Activated naive CD8-positive, alpha-beta T cell treated with anti-CD3 and anti-CD28 coated beads, Interleukin-2, amount 50 U/mL, for 24 hours (primary cell): Measurements from ENCODE around the gene LRGUK.
A peak's percentile ranks its signal among the peaks of the same experiment; 100 is the strongest.

Experiments used
- ATAC-seq: fragments of 150-1000 bp; cut with Tn5 transposase; one replicate; pipeline ENCODE4 v1.10.0; 2021
- DNase-seq: peaks from one replicate; pipeline ENCODE4 v3.0.0; 2021
- H3K27ac Mint-ChIP-seq: one replicate; pipeline ENCODE4 v1.8.0; 2021; ENCODE audit warnings: mild to moderate bottlenecking, mixed read lengths
- H3K27me3 Mint-ChIP-seq: one replicate; pipeline ENCODE4 v1.8.0; 2021; ENCODE audit warnings: mixed read lengths
- H3K36me3 Mint-ChIP-seq: one replicate; pipeline ENCODE4 v1.8.0; 2021; ENCODE audit warnings: low read depth, mixed read lengths
- H3K4me1 Mint-ChIP-seq: one replicate; pipeline ENCODE4 v1.8.0; 2021; ENCODE audit warnings: mixed read lengths
- H3K4me3 Mint-ChIP-seq: one replicate; pipeline ENCODE4 v1.8.0; 2021; ENCODE audit warnings: mild to moderate bottlenecking, moderate library complexity, mixed read lengths
- H3K9me3 Mint-ChIP-seq: one replicate; pipeline ENCODE4 v1.8.0; 2021; ENCODE audit warnings: mixed read lengths

LRGUK gene

DNA sequence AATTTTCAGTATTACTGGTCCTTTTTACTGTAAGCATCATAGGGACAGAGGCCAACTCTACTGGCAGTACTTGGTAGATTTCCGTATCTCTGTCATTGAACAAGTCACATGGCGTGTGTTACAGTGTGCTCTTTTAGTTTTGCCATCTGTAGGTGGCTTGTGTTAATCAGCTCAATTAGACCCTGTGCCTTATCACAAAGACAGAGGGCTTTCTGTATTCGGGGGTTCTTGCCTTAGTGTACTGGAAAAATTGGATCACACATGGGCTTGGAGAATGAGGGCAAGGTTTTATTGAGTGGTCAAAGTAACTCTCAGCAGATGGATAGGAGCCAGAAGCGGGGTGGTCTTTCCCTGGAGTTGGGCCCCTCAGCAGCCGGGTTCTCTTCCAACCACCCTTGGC is 21.3 kb upstream of the LRGUK start:
- no peak overlapping the region for H3K4me3 Mint-ChIP-seq
- ATAC-seq, result no peak
- DNase-seq, result no peak
- no peaks in the 10 kb centered on the region for H3K9me3 Mint-ChIP-seq
- H3K4me1 Mint-ChIP-seq, result no peaks in the 10 kb centered on the region
- H3K27ac Mint-ChIP-seq, result no peak overlapping the region
- H3K36me3 Mint-ChIP-seq, result no peaks in the 10 kb centered on the region
- H3K27me3 Mint-ChIP-seq, result no peaks in the 10 kb centered on the region

DNA sequence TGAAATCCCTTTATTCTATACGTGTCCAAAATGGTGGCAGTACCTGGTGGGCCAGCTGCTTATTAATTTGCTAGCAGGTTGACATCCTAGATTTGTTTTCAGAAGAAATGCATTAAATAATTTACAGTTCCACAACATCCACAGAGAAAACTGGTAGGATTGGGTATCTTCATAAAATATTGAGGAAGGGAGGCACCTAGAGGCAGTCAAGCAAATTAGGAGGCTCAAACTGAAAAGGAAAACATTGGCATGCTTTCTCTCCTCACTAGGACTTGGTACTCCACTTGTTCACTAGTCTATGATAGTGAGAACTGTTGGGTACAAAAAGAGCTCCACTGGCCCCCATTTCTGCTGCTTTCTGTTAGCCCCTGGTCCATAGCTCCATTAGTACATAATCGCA is 18.3 kb upstream of the LRGUK start:
- Mint-ChIP-seq H3K36me3 (no peaks in the 10 kb centered on the region), H3K27ac (no peak overlapping the region), H3K9me3 (no peaks in the 10 kb centered on the region), H3K27me3 (no peaks in the 10 kb centered on the region), H3K4me3 (no peak overlapping the region), H3K4me1 (no peaks in the 10 kb centered on the region)
- ATAC-seq, result no peak
- no peak for DNase-seq

DNA sequence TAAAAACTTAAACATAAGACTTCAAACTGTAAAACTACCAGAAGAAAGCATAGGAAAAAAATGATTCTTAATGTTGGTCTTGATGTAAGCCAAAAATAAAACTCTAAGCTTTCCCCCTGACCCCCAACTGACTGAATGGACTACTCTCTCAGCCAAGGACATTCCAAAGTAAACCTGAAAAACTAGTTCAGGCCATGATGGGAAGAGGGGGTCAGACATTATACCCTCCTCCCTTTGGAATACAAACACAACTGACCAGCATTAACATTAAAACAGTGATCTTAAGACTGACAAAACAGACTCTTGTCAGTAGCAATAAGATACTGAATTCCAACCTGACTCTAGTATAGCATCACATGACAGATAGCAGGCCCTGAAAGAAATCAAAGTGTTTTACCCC is 13.5 kb upstream of the LRGUK start:
- no peaks in the 10 kb centered on the region for H3K4me1 Mint-ChIP-seq
- no peaks in the 10 kb centered on the region for H3K36me3 Mint-ChIP-seq
- H3K27ac Mint-ChIP-seq, result no peak overlapping the region
- ATAC-seq, result no peak
- H3K27me3 Mint-ChIP-seq, result no peaks in the 10 kb centered on the region
- no peak overlapping the region for H3K4me3 Mint-ChIP-seq
- DNase-seq, result no peak
- no peaks in the 10 kb centered on the region for H3K9me3 Mint-ChIP-seq

DNA sequence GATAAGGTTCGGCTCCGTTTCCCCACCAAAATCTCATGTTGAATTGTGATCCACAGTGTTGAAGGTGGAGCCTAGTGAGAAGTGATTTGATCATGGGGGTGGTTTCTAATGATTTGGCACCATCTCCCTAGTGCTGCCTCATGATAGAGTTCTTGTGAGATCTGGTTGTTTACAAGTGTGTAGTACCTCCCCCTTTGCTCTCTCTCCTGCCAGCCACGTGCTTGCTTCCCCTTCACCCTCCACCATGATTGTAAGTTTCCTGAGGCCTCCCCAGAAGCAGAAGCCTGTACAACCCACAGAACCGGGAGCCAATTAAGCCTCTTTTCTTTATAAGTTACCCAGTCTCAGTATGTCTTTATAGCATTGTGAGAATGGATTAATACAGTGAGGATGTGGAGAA is 12.1 kb upstream of the LRGUK start:
- H3K4me3 Mint-ChIP-seq, result no peak overlapping the region
- no peaks in the 10 kb centered on the region for H3K9me3 Mint-ChIP-seq

GRCh38 chr7:134120405-134120804 is 6.7 kb upstream of the LRGUK start:
- no peak for DNase-seq
- H3K36me3 Mint-ChIP-seq, result no peaks in the 10 kb centered on the region
- no peaks in the 10 kb centered on the region for H3K4me1 Mint-ChIP-seq
- no peaks in the 10 kb centered on the region for H3K27me3 Mint-ChIP-seq
- ATAC-seq, result no peak
- no peaks in the 10 kb centered on the region for H3K9me3 Mint-ChIP-seq
- H3K27ac Mint-ChIP-seq, result no peak overlapping the region
- H3K4me3 Mint-ChIP-seq, result no peak overlapping the region

More for the DNA sequence above, 12.1 kb upstream of the LRGUK start:
- H3K27me3 Mint-ChIP-seq, result no peaks in the 10 kb centered on the region
- H3K4me1 Mint-ChIP-seq, result no peaks in the 10 kb centered on the region
- no peaks in the 10 kb centered on the region for H3K36me3 Mint-ChIP-seq
- H3K27ac Mint-ChIP-seq, result no peak overlapping the region
- no peak for DNase-seq
- no peak for ATAC-seq

- H3K27me3 Mint-ChIP-seq, result peaks cover 3% of the 10 kb centered on the region
- H3K27ac Mint-ChIP-seq, result no peak overlapping the region
- no peaks in the 10 kb centered on the region for H3K36me3 Mint-ChIP-seq
- no peak overlapping the region for H3K4me3 Mint-ChIP-seq
- no peaks in the 10 kb centered on the region for H3K9me3 Mint-ChIP-seq
- H3K4me1 Mint-ChIP-seq, result peaks cover 1% of the 10 kb centered on the region
- no peak for DNase-seq
- no peak for ATAC-seq
These were observed 5.5 kb upstream of the LRGUK start for GRCh38 chr7:134121632-134122139.

- no peak for DNase-seq
- Mint-ChIP-seq H3K4me1 (peaks cover 10% of the 10 kb centered on the region), H3K4me3 (no peak overlapping the region), H3K27ac (no peak overlapping the region), H3K36me3 (no peaks in the 10 kb centered on the region), H3K27me3 (peaks cover 9% of the 10 kb centered on the region), H3K9me3 (no peaks in the 10 kb centered on the region)
- ATAC-seq, result no peak
These were observed 4.2 kb upstream of the LRGUK start for GRCh38 chr7:134122980-134123379.

GRCh38 chr7:134126146-134126545 is 994 bp upstream of the LRGUK start:
- no peak for ATAC-seq
- no peak for DNase-seq
- peaks cover 15% of the 10 kb centered on the region for H3K27me3 Mint-ChIP-seq
- H3K4me1 Mint-ChIP-seq, result peaks cover 13% of the 10 kb centered on the region
- no peaks in the 10 kb centered on the region for H3K36me3 Mint-ChIP-seq
- no peak overlapping the region for H3K27ac Mint-ChIP-seq
- H3K9me3 Mint-ChIP-seq, result no peaks in the 10 kb centered on the region
- no peak overlapping the region for H3K4me3 Mint-ChIP-seq

- peaks cover 13% of the 10 kb centered on the region for H3K4me1 Mint-ChIP-seq
- ATAC-seq, result no peak
- no peak for DNase-seq
- peak overlapping the region; percentile 84 for H3K4me3 Mint-ChIP-seq
- peaks cover 16% of the 10 kb centered on the region for H3K27me3 Mint-ChIP-seq
- H3K9me3 Mint-ChIP-seq, result no peaks in the 10 kb centered on the region
- no peak overlapping the region for H3K27ac Mint-ChIP-seq
- H3K36me3 Mint-ChIP-seq, result no peaks in the 10 kb centered on the region
These were observed 559 bp upstream of the LRGUK start for GRCh38 chr7:134126596-134126965.

DNA sequence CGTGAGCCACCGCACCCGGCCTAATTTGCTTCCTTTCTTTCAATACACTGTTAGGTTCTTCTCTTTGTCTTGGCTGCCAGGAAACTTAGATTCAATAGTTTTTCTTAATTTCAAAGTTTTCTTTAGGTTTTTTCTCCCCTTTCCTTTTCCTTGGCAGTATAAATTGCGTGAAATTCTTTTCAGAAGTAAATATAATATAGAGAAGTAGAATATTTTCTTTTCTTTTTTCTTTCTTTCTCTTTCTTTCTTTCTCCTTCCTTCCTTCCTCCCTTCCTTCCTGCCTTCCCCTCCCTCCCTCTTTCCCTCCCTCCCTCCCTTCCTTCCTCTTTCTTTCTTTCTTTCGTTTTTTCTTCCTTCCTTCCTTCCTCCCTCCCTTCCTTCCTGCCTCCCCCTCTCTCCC is 1.7 kb downstream of the LRGUK start:
- no peak overlapping the region for H3K27ac Mint-ChIP-seq
- ATAC-seq, result no peak
- no peak overlapping the region for H3K4me3 Mint-ChIP-seq
- H3K4me1 Mint-ChIP-seq, result peaks cover 13% of the 10 kb centered on the region
- no peaks in the 10 kb centered on the region for H3K9me3 Mint-ChIP-seq
- H3K27me3 Mint-ChIP-seq, result peaks cover 22% of the 10 kb centered on the region
- no peak for DNase-seq
- H3K36me3 Mint-ChIP-seq, result no peaks in the 10 kb centered on the region

GRCh38 chr7:134129856-134130523 is 2.9 kb downstream of the LRGUK start:
- no peak overlapping the region for H3K27ac Mint-ChIP-seq
- no peaks in the 10 kb centered on the region for H3K9me3 Mint-ChIP-seq
- peaks cover 13% of the 10 kb centered on the region for H3K4me1 Mint-ChIP-seq
- no peak overlapping the region for H3K4me3 Mint-ChIP-seq
- H3K27me3 Mint-ChIP-seq, result peaks cover 27% of the 10 kb centered on the region
- ATAC-seq, result no peak
- no peaks in the 10 kb centered on the region for H3K36me3 Mint-ChIP-seq
- DNase-seq, result no peak

GRCh38 chr7:134134004-134134403 is 6.9 kb downstream of the LRGUK start:
- no peak overlapping the region for H3K4me3 Mint-ChIP-seq
- H3K27me3 Mint-ChIP-seq, result peaks cover 15% of the 10 kb centered on the region
- ATAC-seq, result no peak
- DNase-seq, result no peak
- H3K4me1 Mint-ChIP-seq, result no peaks in the 10 kb centered on the region
- H3K9me3 Mint-ChIP-seq, result no peaks in the 10 kb centered on the region
- no peaks in the 10 kb centered on the region for H3K36me3 Mint-ChIP-seq
- no peak overlapping the region for H3K27ac Mint-ChIP-seq

GRCh38 chr7:134140889-134141867 is 14.0 kb downstream of the LRGUK start:
- H3K4me3 Mint-ChIP-seq, result no peak overlapping the region
- no peaks in the 10 kb centered on the region for H3K27me3 Mint-ChIP-seq
- H3K4me1 Mint-ChIP-seq, result no peaks in the 10 kb centered on the region
- ATAC-seq (peak; percentile 73), DNase-seq (peak; percentile 57)
- no peaks in the 10 kb centered on the region for H3K36me3 Mint-ChIP-seq
- H3K27ac Mint-ChIP-seq, result no peak overlapping the region
- H3K9me3 Mint-ChIP-seq, result no peaks in the 10 kb centered on the region

GRCh38 chr7:134141868-134142264 is 14.7 kb downstream of the LRGUK start:
- Mint-ChIP-seq H3K4me3 (no peak overlapping the region), H3K36me3 (no peaks in the 10 kb centered on the region), H3K4me1 (no peaks in the 10 kb centered on the region), H3K27ac (no peak overlapping the region), H3K27me3 (no peaks in the 10 kb centered on the region), H3K9me3 (no peaks in the 10 kb centered on the region)
- DNase-seq (no peak), ATAC-seq (no peak)

DNA sequence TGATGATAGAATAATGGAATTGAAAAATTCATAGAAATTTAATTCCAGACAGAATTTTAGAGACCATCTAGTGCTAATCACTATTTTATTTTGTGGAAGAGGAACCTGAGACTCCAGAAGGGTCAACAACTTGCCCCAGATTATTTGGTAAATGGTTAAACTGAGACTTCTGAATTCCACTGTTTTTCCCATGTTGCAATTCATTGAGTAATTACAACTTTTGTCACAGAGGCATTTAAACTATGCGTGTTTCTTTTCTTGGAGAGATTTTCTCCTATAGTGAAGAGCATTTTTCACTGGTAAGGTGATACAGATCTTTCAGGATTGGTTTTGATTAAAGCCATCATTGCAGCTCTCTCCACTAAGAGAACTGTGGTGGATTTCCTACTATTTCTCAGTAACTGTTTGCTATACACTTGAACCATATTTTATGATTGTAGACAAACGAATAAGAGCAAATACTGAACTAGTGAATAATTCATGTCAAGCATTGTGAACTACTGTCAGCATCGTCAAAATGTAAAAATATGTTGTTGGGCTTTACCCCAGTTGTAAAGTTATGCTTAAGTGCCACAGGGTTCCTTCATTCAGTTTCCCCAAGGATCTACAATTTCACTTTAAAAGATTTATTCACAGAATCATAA is 26.5 kb downstream of the LRGUK start:
- Mint-ChIP-seq H3K4me3 (no peak overlapping the region), H3K9me3 (no peaks in the 10 kb centered on the region), H3K4me1 (no peaks in the 10 kb centered on the region), H3K36me3 (no peaks in the 10 kb centered on the region), H3K27me3 (peaks cover 15% of the 10 kb centered on the region), H3K27ac (no peak overlapping the region)
- ATAC-seq (no peak), DNase-seq (no peak)
